Nephron (organoid): Measurements from ENCODE around the gene KRTAP2-2.
"Not testable (repeated sequence)": the region's sequence is repeated elsewhere in the genome, so short reads cannot be mapped to it uniquely, and the experiment has no call there.

Experiments
- H3K27ac Mint-ChIP-seq, 3 experiments: 2 replicates each; pipeline ENCODE4 v1.8.0; 2020; ENCODE audit warnings: mixed read lengths in 3 of 3, mild to moderate bottlenecking in 2 of 3, moderate library complexity in 1 of 3
- H3K27me3 Mint-ChIP-seq: 2 replicates; pipeline ENCODE4 v1.8.0; 2021; ENCODE audit warnings: low read depth, mild to moderate bottlenecking, moderate library complexity, mixed read lengths
- H3K36me3 Mint-ChIP-seq: 2 replicates; pipeline ENCODE4 v1.8.0; 2020; ENCODE audit warnings: low read depth, mixed read lengths
- H3K4me1 Mint-ChIP-seq: 2 replicates; pipeline ENCODE4 v1.8.0; 2020; ENCODE audit warnings: mixed read lengths
- H3K4me3 Mint-ChIP-seq, 3 experiments: 2 replicates each; pipeline ENCODE4 v1.8.0; 2020; ENCODE audit warnings: mild to moderate bottlenecking in 3 of 3, mixed read lengths in 3 of 3, moderate library complexity in 2 of 3
- H3K9me3 Mint-ChIP-seq: 2 replicates; pipeline ENCODE4 v1.8.0; 2020; ENCODE audit warnings: mixed read lengths
- TF ChIP-seq, protein P1 (sequence below), 3 experiments: fragments of 200-600 bp; sonication (generic); IDR thresholded peaks; one replicate each; pipeline ENCODE4 v1.5.0; 2021; ENCODE audit warnings: antibody characterized with exemption in 3 of 3; ENCODE audit not compliant: unreplicated experiment in 3 of 3

KRTAP2-2 gene

DNA sequence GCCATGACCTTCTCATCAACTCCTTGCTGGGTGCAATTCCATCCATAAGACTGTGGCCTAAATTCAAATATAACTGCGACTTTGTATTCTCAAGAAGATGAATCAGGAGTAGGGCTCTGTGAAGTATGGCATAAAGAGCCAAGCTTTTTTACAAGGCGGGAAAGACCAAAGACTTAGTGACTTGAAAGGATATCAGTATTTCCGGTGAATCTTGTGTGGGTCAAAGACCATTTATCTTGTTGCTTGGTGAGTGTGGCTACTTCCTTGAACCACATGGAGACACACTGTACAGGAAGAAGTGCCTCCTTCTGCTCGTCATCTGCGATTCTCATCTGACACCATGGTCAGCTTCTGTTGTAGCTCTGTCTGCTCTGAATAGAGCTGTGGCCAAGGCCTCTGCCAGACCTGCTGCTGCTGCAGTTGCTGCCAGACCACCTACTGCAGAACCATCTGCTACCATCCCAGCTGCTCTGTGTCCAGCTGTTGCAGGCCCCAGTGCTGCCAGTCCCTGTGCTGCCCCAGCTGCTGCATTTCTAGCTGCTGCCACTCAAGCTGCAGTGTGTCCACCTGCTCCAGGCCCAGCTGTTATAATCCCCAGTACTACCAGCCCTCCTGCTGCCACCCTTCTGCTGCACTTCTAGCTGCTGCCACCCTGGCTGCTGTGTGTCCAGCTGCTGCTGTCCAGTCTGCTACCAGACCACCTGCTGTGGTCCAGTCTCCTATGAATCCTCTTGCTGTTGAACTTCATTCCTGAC is 16.8 kb upstream of the KRTAP2-2 start:
- H3K4me3 Mint-ChIP-seq = no peak overlapping the region
- H3K9me3 Mint-ChIP-seq = peaks cover 6% of the 10 kb centered on the region
- H3K27me3 Mint-ChIP-seq = peaks cover 11% of the 10 kb centered on the region
- peak overlapping the region in 1 of 3 experiments; percentile 5 for H3K27ac Mint-ChIP-seq
- H3K36me3 Mint-ChIP-seq = no peaks in the 10 kb centered on the region
- TF ChIP-seq, protein P1, sequence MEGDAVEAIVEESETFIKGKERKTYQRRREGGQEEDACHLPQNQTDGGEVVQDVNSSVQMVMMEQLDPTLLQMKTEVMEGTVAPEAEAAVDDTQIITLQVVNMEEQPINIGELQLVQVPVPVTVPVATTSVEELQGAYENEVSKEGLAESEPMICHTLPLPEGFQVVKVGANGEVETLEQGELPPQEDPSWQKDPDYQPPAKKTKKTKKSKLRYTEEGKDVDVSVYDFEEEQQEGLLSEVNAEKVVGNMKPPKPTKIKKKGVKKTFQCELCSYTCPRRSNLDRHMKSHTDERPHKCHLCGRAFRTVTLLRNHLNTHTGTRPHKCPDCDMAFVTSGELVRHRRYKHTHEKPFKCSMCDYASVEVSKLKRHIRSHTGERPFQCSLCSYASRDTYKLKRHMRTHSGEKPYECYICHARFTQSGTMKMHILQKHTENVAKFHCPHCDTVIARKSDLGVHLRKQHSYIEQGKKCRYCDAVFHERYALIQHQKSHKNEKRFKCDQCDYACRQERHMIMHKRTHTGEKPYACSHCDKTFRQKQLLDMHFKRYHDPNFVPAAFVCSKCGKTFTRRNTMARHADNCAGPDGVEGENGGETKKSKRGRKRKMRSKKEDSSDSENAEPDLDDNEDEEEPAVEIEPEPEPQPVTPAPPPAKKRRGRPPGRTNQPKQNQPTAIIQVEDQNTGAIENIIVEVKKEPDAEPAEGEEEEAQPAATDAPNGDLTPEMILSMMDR (IDR thresholded peaks at IDR 0.05; ENCODE audit: unreplicated experiment in 3 of 3) = no peak
- no peaks in the 10 kb centered on the region for H3K4me1 Mint-ChIP-seq

DNA sequence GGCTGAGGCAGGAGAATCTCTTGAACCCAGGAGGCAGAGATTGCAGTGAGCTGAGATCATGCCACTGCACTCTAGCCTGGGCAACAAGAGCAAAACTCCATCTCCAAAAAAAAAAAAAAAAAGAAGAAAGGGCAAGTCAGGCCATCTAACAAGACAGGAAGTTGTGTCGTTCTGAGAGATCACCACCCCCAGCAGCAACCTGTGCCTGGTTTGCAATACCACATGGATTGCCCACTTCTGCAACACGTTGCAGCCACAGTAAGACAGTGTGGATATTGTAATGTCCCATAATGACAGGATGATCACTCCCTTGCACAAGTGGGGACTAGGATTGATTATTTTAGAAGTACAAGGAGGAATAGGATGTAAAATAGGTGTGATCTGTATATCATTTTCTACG is 14.0 kb upstream of the KRTAP2-2 start:
- Mint-ChIP-seq H3K36me3 (no peaks in the 10 kb centered on the region), H3K9me3 (no peaks in the 10 kb centered on the region), H3K4me3 (no peak overlapping the region), H3K27ac (no peak overlapping the region), H3K4me1 (no peaks in the 10 kb centered on the region), H3K27me3 (peaks cover 3% of the 10 kb centered on the region)
- TF ChIP-seq, protein P1 (IDR thresholded peaks at IDR 0.05; ENCODE audit: unreplicated experiment in 3 of 3) = no peak

DNA sequence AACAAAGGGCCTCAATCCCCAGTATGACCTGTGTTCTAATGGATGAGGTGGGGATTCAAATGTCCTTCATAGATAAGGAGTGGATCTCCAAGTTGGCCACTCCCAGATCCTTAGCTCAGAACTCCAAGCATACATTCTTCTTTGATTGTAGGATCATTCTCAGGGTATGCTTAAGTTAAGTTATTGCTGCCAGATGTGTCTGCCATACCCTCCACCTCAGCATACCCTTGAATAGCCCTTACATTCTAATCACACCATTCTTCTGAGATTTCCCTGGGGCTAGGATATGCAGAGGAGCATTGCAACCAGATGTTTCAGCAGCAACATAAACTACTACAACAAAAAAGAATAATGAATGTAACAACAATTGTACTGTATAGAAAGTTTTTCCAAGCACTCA is 12.3 kb upstream of the KRTAP2-2 start:
- Mint-ChIP-seq H3K27me3 (peaks cover 7% of the 10 kb centered on the region), H3K36me3 (no peaks in the 10 kb centered on the region), H3K27ac (no peak overlapping the region), H3K4me1 (no peaks in the 10 kb centered on the region), H3K9me3 (no peaks in the 10 kb centered on the region), H3K4me3 (no peak overlapping the region)
- TF ChIP-seq, protein P1 (IDR thresholded peaks at IDR 0.05; ENCODE audit: unreplicated experiment in 3 of 3) = no peak

DNA sequence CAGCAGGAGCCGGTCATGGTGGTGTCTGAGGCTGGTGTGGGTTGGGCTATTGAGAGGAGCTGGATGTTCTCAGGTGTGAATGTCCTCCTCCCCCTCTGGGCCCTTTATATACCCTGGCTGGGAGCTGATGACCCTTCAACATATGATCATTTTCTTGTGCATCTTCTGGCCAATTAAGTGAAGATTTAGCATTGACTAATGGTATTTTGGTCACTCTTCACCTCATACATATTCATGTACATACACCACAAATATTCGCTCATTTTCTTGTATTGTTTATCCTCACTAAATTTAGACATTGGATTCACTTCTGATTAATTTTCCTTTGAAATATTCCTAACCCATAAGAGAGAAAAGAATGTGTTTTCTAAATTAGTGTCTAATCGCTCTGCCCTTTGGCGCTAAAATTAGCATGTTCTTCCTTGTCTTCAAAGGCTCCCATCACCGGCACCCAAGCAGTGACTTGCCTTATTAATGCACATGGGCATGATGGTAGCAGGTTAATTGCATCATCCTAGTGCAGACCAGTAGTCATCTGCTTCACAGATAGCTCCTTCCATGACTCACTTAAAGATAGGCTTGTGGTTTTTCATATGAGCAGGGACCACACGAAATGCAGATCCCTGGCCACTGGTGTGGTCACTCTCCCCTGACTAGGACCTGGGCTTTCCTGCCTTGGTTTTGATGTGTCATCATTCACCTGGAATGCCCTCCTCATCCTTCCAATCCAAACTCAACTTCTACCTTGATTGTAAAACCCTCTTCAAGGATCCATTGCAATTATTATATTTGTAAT is 11.0 kb upstream of the KRTAP2-2 start, which contains the start of gene KRTAP2-4:
Gene KRTAP2-4 (minus strand): TSS at position 51 of the 796 bp plus-strand sequence. CDS start 34 bp downstream, at position 17.
- TF ChIP-seq, protein P1 (IDR thresholded peaks at IDR 0.05; ENCODE audit: unreplicated experiment in 3 of 3) = no peak
- Mint-ChIP-seq H3K27me3 (peaks cover 7% of the 10 kb centered on the region), H3K4me1 (no peaks in the 10 kb centered on the region), H3K36me3 (no peaks in the 10 kb centered on the region), H3K4me3 (no peak within 1 kb of the TSS), H3K9me3 (no peaks in the 10 kb centered on the region), H3K27ac (no peak within 1 kb of the TSS)

DNA sequence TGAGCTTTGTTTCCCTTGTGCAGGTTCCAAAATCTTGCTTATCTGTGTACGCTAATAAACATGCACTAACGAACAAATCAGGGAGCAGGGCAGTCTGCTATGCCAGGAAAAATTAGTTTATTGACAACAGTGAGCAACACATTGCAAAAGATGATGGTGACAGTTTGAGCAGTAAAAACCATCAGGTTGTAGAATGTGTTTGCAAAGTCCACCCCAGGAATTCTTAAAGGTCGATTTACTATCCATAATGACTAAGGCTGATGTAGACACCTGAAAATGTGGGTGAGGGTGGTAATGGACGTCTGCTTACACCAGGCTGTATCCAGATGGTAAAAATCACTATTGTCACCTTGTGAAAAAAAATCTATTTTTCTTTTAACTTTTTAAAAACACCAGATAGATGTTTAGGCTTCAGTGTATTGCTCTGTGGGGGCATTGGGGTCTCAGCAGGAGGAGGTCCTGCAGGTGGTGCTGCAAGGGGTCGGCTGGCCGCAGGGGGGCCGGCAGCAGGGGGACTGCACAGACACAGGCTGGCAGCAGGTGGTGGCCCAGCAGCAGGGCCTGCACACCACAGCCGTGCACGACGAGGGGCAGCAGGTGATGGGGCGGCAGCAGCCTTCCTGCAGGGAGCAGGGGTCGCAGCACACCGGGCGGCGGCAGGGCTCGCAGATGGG is 10.1 kb upstream of the KRTAP2-2 start:
- H3K36me3 Mint-ChIP-seq, H3K27ac Mint-ChIP-seq, H3K27me3 Mint-ChIP-seq, H3K4me3 Mint-ChIP-seq, H3K9me3 Mint-ChIP-seq, H3K4me1 Mint-ChIP-seq: not testable (repeated sequence)

DNA sequence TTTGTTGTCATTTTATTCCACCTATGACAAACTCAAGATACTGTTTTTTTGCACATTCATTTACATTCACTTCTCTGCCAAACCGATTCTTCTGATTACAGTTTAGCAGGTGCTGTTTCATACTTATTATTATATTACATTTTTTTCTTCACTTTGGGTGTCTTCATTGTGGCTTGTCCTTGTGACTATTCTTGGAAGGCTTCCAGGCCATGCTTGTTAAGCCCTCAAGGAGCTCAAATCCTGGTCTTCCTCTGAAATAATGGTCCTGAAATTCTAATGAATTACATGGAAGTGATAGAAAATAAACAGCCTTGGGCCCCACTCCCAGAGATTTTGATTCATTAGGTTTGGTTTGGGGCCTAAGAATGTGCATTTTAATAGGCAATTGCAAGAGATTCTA is 9.3 kb upstream of the KRTAP2-2 start:
- TF ChIP-seq, protein P1 (IDR thresholded peaks at IDR 0.05; ENCODE audit: unreplicated experiment in 3 of 3) = no peak
- Mint-ChIP-seq H3K4me1 (no peaks in the 10 kb centered on the region), H3K36me3 (no peaks in the 10 kb centered on the region), H3K4me3 (no peak overlapping the region), H3K9me3 (no peaks in the 10 kb centered on the region), H3K27me3 (peaks cover 7% of the 10 kb centered on the region), H3K27ac (no peak overlapping the region)
